GM12801 (cell line): ENCODE data around the gene PHC2.

Experiments used
- CTCF ChIP-seq: IDR thresholded peaks from one replicate; pipeline ENCODE4 v1.5.1; 2011; ENCODE audit warnings: control low read depth; ENCODE audit not compliant: insufficient read length; ENCODE audit errors: extremely low read depth

PHC2 gene

GRCh38 chr1:33295450-33296081 is 135.3 kb downstream of the PHC2 start:
- TF ChIP-seq CTCF, result no peak

- TF ChIP-seq CTCF, result no peak
These were observed 135.9 kb downstream of the PHC2 start for GRCh38 chr1:33295023-33295422.

GRCh38 chr1:33294071-33295010 is 136.6 kb downstream of the PHC2 start:
- TF ChIP-seq CTCF, result no peak

GRCh38 chr1:33292726-33293340 is 138.1 kb downstream of the PHC2 start:
- TF ChIP-seq CTCF, result no peak

GRCh38 chr1:33289858-33290154 is 141.1 kb downstream of the PHC2 start:
- no peak for TF ChIP-seq CTCF

GRCh38 chr1:33288976-33289857 is 141.7 kb downstream of the PHC2 start:
- no peak for TF ChIP-seq CTCF

GRCh38 chr1:33287317-33287716 is 143.6 kb downstream of the PHC2 start:
- TF ChIP-seq CTCF, result no peak
